Caco-2 (cell line): ENCODE measurements around the gene PCBD2. TPM values are rescaled to one million over a fixed set of nuclear protein-coding genes. Genes with fewer than 3 reads are reported as not detected.

Experiments
- BruUV-seq: library from RNA; stranded (reverse); fragments of 400-500 nt; replicated peaks from 2 replicates; lab custom pipeline; 2021; lab: Mats Ljungman, UMichigan
- CTCF ChIA-PET: fragments of 300-600 bp; sonication (Branson Sonifier 250); formaldehyde crosslinking; loops from one replicate; lab custom pipeline; 2022; ENCODE audit warnings: antibody characterized with exemption; lab: Charles Lee
- POLR2A ChIA-PET: fragments of 300-600 bp; sonication (Branson Sonifier 250); formaldehyde crosslinking; loops from one replicate; lab custom pipeline; 2022; ENCODE audit warnings: antibody characterized with exemption; lab: Charles Lee
- DNase-seq, 2 experiments: peaks; one replicate each; pipeline versions ENCODE4 v3.0.0 to v3.0.0-alpha.2; 2020 to 2022
- H3K27me3 ChIP-seq: replicated peaks from 2 replicates; pipeline ENCODE4 v1.6.0; 2011; ENCODE audit warnings: low read length; ENCODE audit not compliant: control insufficient read depth, insufficient read depth
- H3K36me3 ChIP-seq: 2 replicates; pipeline ENCODE4 v1.5.1; 2011; ENCODE audit warnings: low read length; ENCODE audit not compliant: control insufficient read depth, insufficient read depth
- H3K4me1 ChIP-seq: fragments of 250-450 bp; sonication (Bioruptor Pico); 2 replicates; pipeline ENCODE4 v1.5.1; 2020; ENCODE audit warnings: mild to moderate bottlenecking
- H3K4me3 ChIP-seq: 2 replicates; pipeline ENCODE4 v1.5.1; 2011; ENCODE audit warnings: low read depth, mild to moderate bottlenecking, control low read depth, low read length
- H3K9me3 ChIP-seq: fragments of 250-450 bp; sonication (Bioruptor Pico); 2 replicates; pipeline ENCODE4 v1.5.1; 2020; ENCODE audit warnings: mild to moderate bottlenecking, moderate library complexity
- H3K27ac Mint-ChIP-seq: one replicate; pipeline ENCODE4 v1.8.0; 2022; ENCODE audit warnings: mixed read lengths; ENCODE audit not compliant: unreplicated experiment
- H3K27me3 Mint-ChIP-seq: one replicate; pipeline ENCODE4 v1.8.0; 2022; ENCODE audit warnings: mixed read lengths; ENCODE audit not compliant: insufficient read depth, unreplicated experiment
- H3K36me3 Mint-ChIP-seq: one replicate; pipeline ENCODE4 v1.8.0; 2022; ENCODE audit warnings: mild to moderate bottlenecking, mixed read lengths; ENCODE audit not compliant: insufficient read depth, unreplicated experiment
- H3K4me1 Mint-ChIP-seq: one replicate; pipeline ENCODE4 v1.8.0; 2022; ENCODE audit warnings: low read depth, mixed read lengths; ENCODE audit not compliant: unreplicated experiment
- H3K4me3 Mint-ChIP-seq: one replicate; pipeline ENCODE4 v1.8.0; 2022; ENCODE audit warnings: mild to moderate bottlenecking, moderate library complexity, mixed read lengths; ENCODE audit not compliant: unreplicated experiment
- H3K9me3 Mint-ChIP-seq: one replicate; pipeline ENCODE4 v1.8.0; 2022; ENCODE audit warnings: mixed read lengths; ENCODE audit not compliant: unreplicated experiment
- intact Hi-C: fragments of 100-400 bp; cut with micrococcal nuclease; formaldehyde crosslinking; loops from one replicate; pipeline ENCODE4 v1.10.0; 2022; ENCODE audit not compliant: unreplicated experiment
- total RNA-seq: library from RNA; stranded (reverse); gene quantifications from 2 replicates; pipeline ENCODE4 v1.2.3, GENCODE V29; 2022
- TF ChIP-seq, protein P1 (sequence below), 2 experiments: fragments of 200-600 bp in 1 of 2; IDR thresholded peaks; 1 replicate in 1 of 2; 2 replicates in 1 of 2; pipeline versions ENCODE4 v1.5.1 to v1.8.0; 2011 to 2022; ENCODE audit warnings: antibody characterized with exemption in 1 of 2, control low read depth in 1 of 2, inconsistent platforms in 1 of 2, low read depth in 1 of 2, low read length in 1 of 2, mild to moderate bottlenecking in 1 of 2, moderate library complexity in 1 of 2; ENCODE audit not compliant: insufficient read depth in 1 of 2, severe bottlenecking in 1 of 2, unreplicated experiment in 1 of 2

Gene PCBD2
- total RNA-seq, 1 experiment from 2014 or later, result 24.2 TPM

DNA sequence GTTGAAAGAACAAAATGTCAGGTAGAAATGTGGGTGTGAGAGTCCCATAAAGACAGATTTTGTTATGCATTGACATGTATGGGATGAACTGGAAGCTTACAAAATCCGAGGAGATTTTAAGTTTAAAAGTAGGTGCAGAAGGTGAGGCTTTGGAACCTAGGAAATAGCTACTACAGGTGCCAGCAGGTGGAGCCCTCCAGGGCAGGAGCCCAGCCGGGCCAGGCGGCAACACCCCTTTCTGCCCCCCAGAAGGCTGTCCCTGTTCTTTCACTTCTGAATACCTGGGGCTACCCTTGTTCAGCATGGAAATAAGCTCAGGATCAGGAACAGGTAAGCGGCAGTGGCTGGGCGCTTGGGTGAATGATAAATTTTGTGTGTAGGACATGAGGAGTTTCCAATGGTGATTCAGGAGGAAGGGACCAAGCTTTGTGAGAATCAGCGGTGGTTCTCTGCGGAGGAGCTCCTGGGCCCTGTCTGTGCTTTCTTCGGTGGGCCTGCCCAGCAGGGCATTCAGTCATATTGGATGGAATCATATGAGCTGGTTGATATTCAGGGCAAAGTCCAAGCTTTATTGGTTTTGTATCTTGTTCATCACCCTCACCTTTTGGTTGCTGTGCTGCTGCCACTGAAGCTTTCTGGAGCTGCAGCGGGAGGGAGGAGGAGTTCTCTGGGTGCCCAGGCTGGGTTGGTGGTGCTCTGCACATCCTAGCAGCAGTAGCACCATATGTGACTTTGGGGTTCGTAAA, 12.3 kb downstream of the PCBD2 start:
- TF ChIP-seq, protein P1, sequence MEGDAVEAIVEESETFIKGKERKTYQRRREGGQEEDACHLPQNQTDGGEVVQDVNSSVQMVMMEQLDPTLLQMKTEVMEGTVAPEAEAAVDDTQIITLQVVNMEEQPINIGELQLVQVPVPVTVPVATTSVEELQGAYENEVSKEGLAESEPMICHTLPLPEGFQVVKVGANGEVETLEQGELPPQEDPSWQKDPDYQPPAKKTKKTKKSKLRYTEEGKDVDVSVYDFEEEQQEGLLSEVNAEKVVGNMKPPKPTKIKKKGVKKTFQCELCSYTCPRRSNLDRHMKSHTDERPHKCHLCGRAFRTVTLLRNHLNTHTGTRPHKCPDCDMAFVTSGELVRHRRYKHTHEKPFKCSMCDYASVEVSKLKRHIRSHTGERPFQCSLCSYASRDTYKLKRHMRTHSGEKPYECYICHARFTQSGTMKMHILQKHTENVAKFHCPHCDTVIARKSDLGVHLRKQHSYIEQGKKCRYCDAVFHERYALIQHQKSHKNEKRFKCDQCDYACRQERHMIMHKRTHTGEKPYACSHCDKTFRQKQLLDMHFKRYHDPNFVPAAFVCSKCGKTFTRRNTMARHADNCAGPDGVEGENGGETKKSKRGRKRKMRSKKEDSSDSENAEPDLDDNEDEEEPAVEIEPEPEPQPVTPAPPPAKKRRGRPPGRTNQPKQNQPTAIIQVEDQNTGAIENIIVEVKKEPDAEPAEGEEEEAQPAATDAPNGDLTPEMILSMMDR (IDR thresholded peaks at IDR 0.05; ENCODE audit: insufficient read depth in 1 of 2, low read depth in 1 of 2, low read length in 1 of 2, severe bottlenecking in 1 of 2, unreplicated experiment in 1 of 2), result peak; percentile 38 to 72
- Mint-ChIP-seq H3K36me3 (peaks cover 20% of the 10 kb centered on the region), H3K27ac (no peak overlapping the region), H3K4me3 (no peak overlapping the region), H3K27me3 (no peaks in the 10 kb centered on the region), H3K4me1 (peaks cover 11% of the 10 kb centered on the region), H3K9me3 (no peaks in the 10 kb centered on the region)
- no peak overlapping the region for H3K4me3 ChIP-seq
- peaks cover 6% of the 10 kb centered on the region for H3K36me3 ChIP-seq
- POLR2A ChIA-PET, result interaction anchor here (1.0 kb wide), 1 partner anchor 118 kb away, joined by 3 read pairs; no protein-coding TSS in a partner anchor
- H3K27me3 ChIP-seq, result no peaks in the 10 kb centered on the region
- BruUV-seq, result no TSS peak
- no peaks in the 10 kb centered on the region for H3K4me1 ChIP-seq
- CTCF ChIA-PET, result interaction anchor here (0.6 to 2.2 kb wide), 8 partner anchors 13 to 353 kb away, joined by 3 to 20 read pairs (median 4); partner anchors contain the start of gene PCBD2
- intact Hi-C loops, result loop anchor here (1.0 to 2.0 kb wide), 3 partner anchors 269 to 416 kb away; no protein-coding TSS in a partner anchor
- peak in 1 of 2 experiments; percentile 44 for DNase-seq
- no peaks in the 10 kb centered on the region for H3K9me3 ChIP-seq

GRCh38 chr5:134918861-134919260, 13.9 kb downstream of the PCBD2 start:
- TF ChIP-seq, protein P1 (IDR thresholded peaks at IDR 0.05; ENCODE audit: insufficient read depth in 1 of 2, low read depth in 1 of 2, low read length in 1 of 2, severe bottlenecking in 1 of 2, unreplicated experiment in 1 of 2), result no peak
- no peaks in the 10 kb centered on the region for H3K27me3 Mint-ChIP-seq
- no peaks in the 10 kb centered on the region for H3K4me1 ChIP-seq
- H3K4me3 Mint-ChIP-seq, result no peak overlapping the region
- no TSS peak for BruUV-seq
- no peak overlapping the region for H3K27ac Mint-ChIP-seq
- POLR2A ChIA-PET, result interaction anchor here (0.6 kb wide), 1 partner anchor 389 kb away, joined by 3 read pairs; no protein-coding TSS in a partner anchor
- H3K9me3 Mint-ChIP-seq, result no peaks in the 10 kb centered on the region
- peaks cover 11% of the 10 kb centered on the region for H3K4me1 Mint-ChIP-seq
- DNase-seq, result no peak
- no peaks in the 10 kb centered on the region for H3K27me3 ChIP-seq
- H3K4me3 ChIP-seq, result no peak overlapping the region
- no peaks in the 10 kb centered on the region for H3K9me3 ChIP-seq
- intact Hi-C loops, result no loop called here
- H3K36me3 ChIP-seq, result peaks cover 4% of the 10 kb centered on the region
- peaks cover 22% of the 10 kb centered on the region for H3K36me3 Mint-ChIP-seq
- CTCF ChIA-PET, result no interaction called here

DNA sequence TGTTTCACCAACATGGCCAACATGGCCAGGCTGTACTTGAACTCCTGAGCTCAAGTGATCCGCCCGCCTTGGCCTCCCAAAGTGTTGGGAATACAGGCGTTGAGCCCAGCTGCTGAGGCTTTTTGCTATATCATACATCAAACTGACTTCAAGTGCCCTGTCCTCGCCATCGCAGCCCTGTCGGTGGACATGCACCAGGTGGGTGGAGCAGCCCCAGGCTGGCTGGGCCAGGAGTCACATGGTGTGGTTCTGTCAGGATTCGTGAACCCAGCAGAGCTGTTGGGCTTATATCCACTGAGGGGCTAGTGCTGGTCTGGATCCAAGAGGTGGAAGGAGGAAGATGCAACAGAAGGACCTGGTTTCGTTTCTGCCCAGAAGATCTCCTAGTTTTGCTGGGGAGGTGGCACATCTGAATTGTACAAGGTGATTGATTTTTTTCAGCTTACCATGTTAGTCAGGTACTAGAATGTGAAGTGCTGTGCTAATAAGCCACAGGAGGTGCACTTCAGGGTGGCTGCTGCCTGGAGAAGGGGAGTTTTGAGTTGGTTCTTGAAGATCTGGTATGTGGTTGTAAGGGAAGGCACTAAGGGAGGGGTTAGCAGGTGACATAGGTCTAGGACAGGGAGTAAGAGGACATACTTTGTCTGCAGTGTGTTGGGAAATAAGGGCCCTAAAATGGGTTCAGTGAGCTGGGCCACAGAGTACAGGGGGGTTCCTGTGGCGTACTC, 16.1 kb downstream of the PCBD2 start:
- DNase-seq, result no peak
- Mint-ChIP-seq H3K4me3 (no peak overlapping the region), H3K36me3 (peaks cover 15% of the 10 kb centered on the region), H3K9me3 (no peaks in the 10 kb centered on the region), H3K27ac (no peak overlapping the region), H3K27me3 (no peaks in the 10 kb centered on the region), H3K4me1 (peaks cover 11% of the 10 kb centered on the region)
- BruUV-seq, result no TSS peak
- Histone ChIP-seq H3K4me1 (no peaks in the 10 kb centered on the region), H3K36me3 (peaks cover 4% of the 10 kb centered on the region), H3K27me3 (no peaks in the 10 kb centered on the region), H3K9me3 (no peaks in the 10 kb centered on the region), H3K4me3 (no peak overlapping the region)
- TF ChIP-seq, protein P1 (IDR thresholded peaks at IDR 0.05; ENCODE audit: insufficient read depth in 1 of 2, low read depth in 1 of 2, low read length in 1 of 2, severe bottlenecking in 1 of 2, unreplicated experiment in 1 of 2), result no peak
- ChIA-PET CTCF (no interaction called here), POLR2A (no interaction called here)
- intact Hi-C loops, result no loop called here
